GM12892 (cell line): ENCODE results near the gene CSNK1A1L.

ENCODE experiments used
- POLR2A ChIP-seq: IDR thresholded peaks from 2 replicates; pipeline ENCODE4 v1.6.1; 2011; ENCODE audit warnings: low read depth, low read length, control low read depth
- POLR2AphosphoS5 ChIP-seq: IDR thresholded peaks from 2 replicates; pipeline ENCODE4 v1.6.1; 2011; ENCODE audit warnings: low read depth, low read length, control low read depth
- TAF1 ChIP-seq: IDR thresholded peaks from 2 replicates; pipeline ENCODE4 v1.6.1; 2011; ENCODE audit warnings: low read depth, mild to moderate bottlenecking, control low read depth, low read length, borderline replicate concordance

DNA sequence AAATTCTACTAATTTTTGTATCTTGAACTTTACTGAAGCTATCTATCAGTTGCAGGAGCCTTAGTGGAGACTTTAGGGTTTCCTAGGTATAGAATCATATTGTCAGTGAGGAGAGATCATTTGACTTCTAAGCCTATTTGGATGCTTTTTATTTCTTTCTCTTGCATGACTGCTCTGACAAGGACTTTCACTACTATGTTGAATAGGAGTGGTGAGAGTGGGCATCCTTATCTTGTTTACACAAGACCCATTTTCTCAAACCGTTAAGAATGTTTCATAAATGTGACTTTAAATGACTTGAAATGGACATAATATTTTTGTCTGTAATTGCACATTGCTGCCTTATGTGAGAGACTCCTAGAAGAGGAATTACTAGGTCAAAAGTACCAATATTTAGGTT is 17.9 kb upstream of the CSNK1A1L start:
- TF ChIP-seq POLR2A (no peak), POLR2AphosphoS5 (no peak), TAF1 (no peak)
